Pancreas (tissue), 10 donors: ENCODE data around the gene PDE6A. TPM values are rescaled to one million over a fixed set of nuclear protein-coding genes. Genes with fewer than 3 reads are reported as not detected.

Source experiments
- ATAC-seq, 4 donors: fragments of 200-7000 bp; cut with Tn5 transposase; one replicate each; pipeline versions ENCODE4 v1.8.0 to v1.9.1; 2020; ENCODE audit warnings: mild to moderate bottlenecking in 4 of 4, moderate library complexity in 4 of 4
- DNase-seq, 6 donors: peaks; one replicate each; pipeline ENCODE4 v3.0.0-alpha.2; 2020
- FAIRE-seq: peaks from 2 replicates; lab custom pipeline; 2012; peaks lifted over from hg19 to GRCh38; lab: Jason Lieb, UNC
- H3K27ac ChIP-seq, 4 donors: fragments of 200-600 bp; sonication (generic); 1 replicate in 3 of 4; 2 replicates in 1 of 4; pipeline versions ENCODE4 v1.5.0 to v1.8.0; 2020
- H3K27me3 ChIP-seq, 4 donors: fragments of 200-600 bp; one replicate each; pipeline ENCODE4 v1.8.0; 2021
- H3K36me3 ChIP-seq, 3 donors: fragments of 200-600 bp; sonication (generic) in 1 of 3; one replicate each; pipeline versions ENCODE4 v1.5.0 to v1.8.0; 2020 to 2021
- H3K4me1 ChIP-seq, 3 donors: fragments of 200-600 bp; one replicate each; pipeline ENCODE4 v1.8.0; 2021
- H3K4me3 ChIP-seq, 4 donors: fragments of 200-600 bp; sonication (generic) in 2 of 4; one replicate each; pipeline versions ENCODE4 v1.5.0 to v1.8.0; 2020 to 2021
- H3K9me3 ChIP-seq, 4 donors: fragments of 200-600 bp; one replicate each; pipeline ENCODE4 v1.8.0; 2021
- CTCF ChIP-seq, 4 donors: fragments of 200-600 bp; sonication (generic) in 3 of 4; IDR thresholded peaks; one replicate each; pipeline versions ENCODE4 v1.5.0 to v1.8.0; 2021; ENCODE audit warnings: antibody characterized with exemption in 4 of 4
- WGBS, 2 donors: extraction: QIAGEN DNeasy Blood & Tissue Kit; methylation state at CpG; one replicate each; pipeline ENCODE4 v1.1.7; 2013; 5-methylcytosine and 5-hydroxymethylcytosine counted together
- intact Hi-C, 3 donors: fragments of 100-400 bp; cut with DNase I; formaldehyde crosslinking; loops; one replicate each; pipeline versions ENCODE4 v1.11.1 to v1.14.2; 2022
- polyA plus RNA-seq, 2 donors: library from polyadenylated mRNA; stranded (reverse); fragments of 200-250 nt; gene quantifications; one replicate each; pipeline ENCODE4 v1.2.3, GENCODE V29; 2013
- total RNA-seq, 6 donors: library from RNA; stranded (reverse); fragmentation: NEBNext Ultra II Directional in 4 of 6; extraction: Animal tissue kit (Norgen Biotek cat#: 25700) in 4 of 6; gene quantifications; one replicate each; pipeline versions ENCODE4 v1.2.1 to v1.2.4, GENCODE V29; 2021 to 2023
- donor health status: healthy with polysubstance abuse.
- donor health status: DM: no; HTN: no; CAD: no; lungs with moderate emphysema.
- donor health status: DM: no; HTN: no; CAD: no.
- donor health status: control.
- donor health status: control.
- donor health status: Bipolar disorder and iron deficiency.
- donor health status: DM: yes; HTN: yes; CAD: no.
- donor health status: DM: no; HTN: no; CAD: no.
- donor health status: DM: no; HTN: no; CAD: no.
- donor health status: DM: yes; HTN: yes; CAD: no.

Gene PDE6A
- total and polyA plus RNA-seq, 8 donors, result not detected

GRCh38 chr5:149894237-149894636 lies 50.4 kb downstream of the PDE6A start:
- Histone ChIP-seq H3K36me3 (no peaks in the 10 kb centered on the region), H3K9me3 (no peaks in the 10 kb centered on the region), H3K27me3 (no peaks in the 10 kb centered on the region), H3K27ac (no peak overlapping the region), H3K4me1 (no peaks in the 10 kb centered on the region), H3K4me3 (no peak overlapping the region)
- no peak for TF ChIP-seq CTCF (IDR thresholded peaks at IDR 0.05)
- FAIRE-seq (no peak), DNase-seq (no peak), ATAC-seq (no peak)
- intact Hi-C loops, result no loop called here
- 58 to 77% methylated on average over 1 of the region's 1 CpG for WGBS, 2 donors

- FAIRE-seq, result no peak
- H3K4me3 ChIP-seq, result no peak overlapping the region
- no peaks in the 10 kb centered on the region for H3K9me3 ChIP-seq
- no peak for DNase-seq
- intact Hi-C loops, result no loop called here
- H3K27me3 ChIP-seq, result no peaks in the 10 kb centered on the region
- no peaks in the 10 kb centered on the region for H3K4me1 ChIP-seq
- no peak for ATAC-seq
- no peak overlapping the region for H3K27ac ChIP-seq
- H3K36me3 ChIP-seq, result no peaks in the 10 kb centered on the region
- TF ChIP-seq CTCF (IDR thresholded peaks at IDR 0.05), result no peak
- WGBS, 2 donors, result 61 to 65% methylated on average over 1 of the region's 1 CpG
These were observed 51.1 kb downstream of the PDE6A start for GRCh38 chr5:149893403-149893931.

GRCh38 chr5:149892594-149892993 lies 52.0 kb downstream of the PDE6A start:
- WGBS, 2 donors, result 81 to 91% methylated on average over 5 of the region's 5 CpGs
- H3K9me3 ChIP-seq, result no peaks in the 10 kb centered on the region
- intact Hi-C loops, result no loop called here
- no peak for TF ChIP-seq CTCF (IDR thresholded peaks at IDR 0.05)
- H3K27me3 ChIP-seq, result no peaks in the 10 kb centered on the region
- no peak for DNase-seq
- ATAC-seq, result no peak
- no peaks in the 10 kb centered on the region for H3K4me1 ChIP-seq
- H3K36me3 ChIP-seq, result no peaks in the 10 kb centered on the region
- no peak overlapping the region for H3K27ac ChIP-seq
- no peak overlapping the region for H3K4me3 ChIP-seq
- no peak for FAIRE-seq

- no peaks in the 10 kb centered on the region for H3K9me3 ChIP-seq
- ATAC-seq, result no peak
- H3K4me3 ChIP-seq, result no peak overlapping the region
- 54 to 62% methylated on average over 1 of the region's 1 CpG for WGBS, 2 donors
- no peaks in the 10 kb centered on the region for H3K4me1 ChIP-seq
- no peaks in the 10 kb centered on the region for H3K36me3 ChIP-seq
- no peak for TF ChIP-seq CTCF (IDR thresholded peaks at IDR 0.05)
- DNase-seq, result no peak
- H3K27me3 ChIP-seq, result no peaks in the 10 kb centered on the region
- H3K27ac ChIP-seq, result no peak overlapping the region
- intact Hi-C loops, result no loop called here
- peak; percentile 13 for FAIRE-seq
These were observed 56.3 kb downstream of the PDE6A start for GRCh38 chr5:149888280-149888679.

- no peak for DNase-seq
- no peak for FAIRE-seq
- peak in 2 of 4 donors; percentile 11 to 21 for ATAC-seq
- no peak overlapping the region for H3K27ac ChIP-seq
- no peaks in the 10 kb centered on the region for H3K9me3 ChIP-seq
- no peak for TF ChIP-seq CTCF (IDR thresholded peaks at IDR 0.05)
- intact Hi-C loops, result no loop called here
- H3K27me3 ChIP-seq, result no peaks in the 10 kb centered on the region
- no peak overlapping the region for H3K4me3 ChIP-seq
- no peaks in the 10 kb centered on the region for H3K36me3 ChIP-seq
- H3K4me1 ChIP-seq, result no peaks in the 10 kb centered on the region
- 25 to 28% methylated on average over 10 of the region's 10 CpGs for WGBS, 2 donors
These were observed 56.9 kb downstream of the PDE6A start for GRCh38 chr5:149887622-149888183.
